Ishikawa (cell line): ENCODE data around the gene DMRTC2.

Experiments used
- EP300 ChIP-seq: IDR thresholded peaks from 2 replicates; pipeline ENCODE4 v1.6.1; 2012; ENCODE audit warnings: borderline replicate concordance
- TCF12 ChIP-seq: IDR thresholded peaks from 2 replicates; pipeline ENCODE4 v1.6.1; 2012; ENCODE audit warnings: low read depth
- TF ChIP-seq, protein P1 (sequence below): IDR thresholded peaks from 2 replicates; pipeline ENCODE4 v1.6.1; 2012; ENCODE audit warnings: low read depth, mild to moderate bottlenecking

- TF ChIP-seq, protein P1, sequence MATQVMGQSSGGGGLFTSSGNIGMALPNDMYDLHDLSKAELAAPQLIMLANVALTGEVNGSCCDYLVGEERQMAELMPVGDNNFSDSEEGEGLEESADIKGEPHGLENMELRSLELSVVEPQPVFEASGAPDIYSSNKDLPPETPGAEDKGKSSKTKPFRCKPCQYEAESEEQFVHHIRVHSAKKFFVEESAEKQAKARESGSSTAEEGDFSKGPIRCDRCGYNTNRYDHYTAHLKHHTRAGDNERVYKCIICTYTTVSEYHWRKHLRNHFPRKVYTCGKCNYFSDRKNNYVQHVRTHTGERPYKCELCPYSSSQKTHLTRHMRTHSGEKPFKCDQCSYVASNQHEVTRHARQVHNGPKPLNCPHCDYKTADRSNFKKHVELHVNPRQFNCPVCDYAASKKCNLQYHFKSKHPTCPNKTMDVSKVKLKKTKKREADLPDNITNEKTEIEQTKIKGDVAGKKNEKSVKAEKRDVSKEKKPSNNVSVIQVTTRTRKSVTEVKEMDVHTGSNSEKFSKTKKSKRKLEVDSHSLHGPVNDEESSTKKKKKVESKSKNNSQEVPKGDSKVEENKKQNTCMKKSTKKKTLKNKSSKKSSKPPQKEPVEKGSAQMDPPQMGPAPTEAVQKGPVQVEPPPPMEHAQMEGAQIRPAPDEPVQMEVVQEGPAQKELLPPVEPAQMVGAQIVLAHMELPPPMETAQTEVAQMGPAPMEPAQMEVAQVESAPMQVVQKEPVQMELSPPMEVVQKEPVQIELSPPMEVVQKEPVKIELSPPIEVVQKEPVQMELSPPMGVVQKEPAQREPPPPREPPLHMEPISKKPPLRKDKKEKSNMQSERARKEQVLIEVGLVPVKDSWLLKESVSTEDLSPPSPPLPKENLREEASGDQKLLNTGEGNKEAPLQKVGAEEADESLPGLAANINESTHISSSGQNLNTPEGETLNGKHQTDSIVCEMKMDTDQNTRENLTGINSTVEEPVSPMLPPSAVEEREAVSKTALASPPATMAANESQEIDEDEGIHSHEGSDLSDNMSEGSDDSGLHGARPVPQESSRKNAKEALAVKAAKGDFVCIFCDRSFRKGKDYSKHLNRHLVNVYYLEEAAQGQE: no peak
- no peak for TF ChIP-seq EP300
- TF ChIP-seq TCF12: no peak
Measured at GRCh38 chr19:41863209-41863931, 18.5 kb downstream of the DMRTC2 start.
